Thymus (tissue), 11 donors: ENCODE measurements around the gene HRH2. TPM values are rescaled to one million over a fixed set of nuclear protein-coding genes. Genes with fewer than 3 reads are reported as not detected.

Source experiments
- DNase-seq, 9 donors: peaks; one replicate each; pipeline ENCODE4 v3.0.0-alpha.2; 2013; ENCODE audit warnings: low spot score in 9 of 9, low read depth in 6 of 9, missing footprints in 1 of 9
- H3K27ac ChIP-seq, 2 donors: one replicate each; pipeline ENCODE4 v1.5.1; 2013; ENCODE audit warnings: control low read depth in 1 of 2, low read depth in 1 of 2, low read length in 1 of 2, mild to moderate bottlenecking in 1 of 2, moderate library complexity in 1 of 2
- H3K27me3 ChIP-seq, 2 donors: one replicate each; pipeline ENCODE4 v1.5.1; 2013; ENCODE audit warnings: low read length in 1 of 2; ENCODE audit not compliant: control insufficient read depth in 2 of 2, insufficient read depth in 1 of 2
- H3K36me3 ChIP-seq, 2 donors: one replicate each; pipeline ENCODE4 v1.5.1; 2013; ENCODE audit warnings: low read length in 1 of 2, mild to moderate bottlenecking in 1 of 2, moderate library complexity in 1 of 2; ENCODE audit not compliant: control insufficient read depth in 2 of 2, insufficient read depth in 2 of 2
- H3K4me1 ChIP-seq, 2 donors: one replicate each; pipeline ENCODE4 v1.5.1; 2013; ENCODE audit warnings: low read length in 2 of 2; ENCODE audit not compliant: control insufficient read depth in 2 of 2, insufficient read depth in 2 of 2
- H3K4me3 ChIP-seq, 2 donors: one replicate each; pipeline ENCODE4 v1.5.1; 2013; ENCODE audit warnings: low read length in 2 of 2, control low read depth in 1 of 2, mild to moderate bottlenecking in 1 of 2
- H3K9me3 ChIP-seq, 2 donors: one replicate each; pipeline ENCODE4 v1.5.1; 2013; ENCODE audit warnings: low read length in 1 of 2, mild to moderate bottlenecking in 1 of 2; ENCODE audit not compliant: control insufficient read depth in 2 of 2, insufficient read depth in 1 of 2
- WGBS: extraction: QIAGEN DNeasy Blood & Tissue Kit; methylation state at CpG from one replicate; pipeline ENCODE4 v1.1.7; 2013; 5-methylcytosine and 5-hydroxymethylcytosine counted together
- polyA plus RNA-seq: library from polyadenylated mRNA; stranded (reverse); fragments of 200-250 nt; gene quantifications from one replicate; pipeline ENCODE4 v1.2.3, GENCODE V29; 2013
- total RNA-seq: library from RNA; stranded (reverse); fragments of 120-200 nt; gene quantifications from one replicate; pipeline ENCODE4 v1.2.4, GENCODE V29; 2013
- donor health status: healthy.

HRH2 gene
- total and polyA plus RNA-seq, 2 donors = 4.2 to 5.2 TPM

- H3K4me1 ChIP-seq = peaks cover 5 to 31% of the 10 kb centered on the region in 2 donors
Measured at GRCh38 chr5:175684931-175685330, 27.1 kb downstream of the HRH2 start.

GRCh38 chr5:175685701-175686350 lies 28.0 kb downstream of the HRH2 start:
- H3K36me3 ChIP-seq = peaks cover 26 to 40% of the 10 kb centered on the region in 2 donors

More at GRCh38 chr5:175684931-175685330, 27.1 kb downstream of the HRH2 start:
- Histone ChIP-seq H3K27ac (no peak overlapping the region), H3K9me3 (no peaks in the 10 kb centered on the region), H3K4me3 (no peak overlapping the region), H3K27me3 (no peaks in the 10 kb centered on the region), H3K36me3 (peaks cover 26 to 39% of the 10 kb centered on the region in 2 donors)
- 57% methylated on average over 5 of the region's 5 CpGs for WGBS
- no peak for DNase-seq

GRCh38 chr5:175686396-175686795 lies 28.5 kb downstream of the HRH2 start:
- Histone ChIP-seq H3K27me3 (no peaks in the 10 kb centered on the region), H3K4me1 (peaks cover 8 to 35% of the 10 kb centered on the region in 2 donors), H3K9me3 (no peaks in the 10 kb centered on the region), H3K36me3 (peaks cover 26 to 40% of the 10 kb centered on the region in 2 donors), H3K4me3 (no peak overlapping the region), H3K27ac (no peak overlapping the region)
- no peak for DNase-seq
- WGBS = 97% methylated on average over 6 of the region's 6 CpGs

More at GRCh38 chr5:175685701-175686350, 28.0 kb downstream of the HRH2 start:
- Histone ChIP-seq H3K27ac (no peak overlapping the region), H3K27me3 (no peaks in the 10 kb centered on the region), H3K4me1 (peaks cover 3 to 32% of the 10 kb centered on the region in 2 donors), H3K4me3 (no peak overlapping the region), H3K9me3 (no peaks in the 10 kb centered on the region)
- 94% methylated on average over 12 of the region's 12 CpGs for WGBS
- no peak for DNase-seq

- 97% methylated on average over 9 of the region's 9 CpGs for WGBS
- Histone ChIP-seq H3K27me3 (no peaks in the 10 kb centered on the region), H3K4me1 (peaks cover 8 to 39% of the 10 kb centered on the region in 2 donors), H3K36me3 (peaks cover 26 to 40% of the 10 kb centered on the region in 2 donors), H3K4me3 (no peak overlapping the region), H3K27ac (no peak overlapping the region), H3K9me3 (no peaks in the 10 kb centered on the region)
- no peak for DNase-seq
Measured at GRCh38 chr5:175686826-175687225, 29.0 kb downstream of the HRH2 start.

GRCh38 chr5:175687231-175687701 lies 29.4 kb downstream of the HRH2 start:
- H3K4me3 ChIP-seq = no peak overlapping the region
- no peaks in the 10 kb centered on the region for H3K27me3 ChIP-seq
- H3K4me1 ChIP-seq = peaks cover 8 to 42% of the 10 kb centered on the region in 2 donors
- WGBS = 95% methylated on average over 14 of the region's 14 CpGs
- no peak overlapping the region for H3K27ac ChIP-seq
- H3K36me3 ChIP-seq = peaks cover 26 to 40% of the 10 kb centered on the region in 2 donors
- no peak for DNase-seq
- H3K9me3 ChIP-seq = no peaks in the 10 kb centered on the region

GRCh38 chr5:175688352-175689146 lies 30.7 kb downstream of the HRH2 start:
- DNase-seq = no peak
- Histone ChIP-seq H3K4me3 (no peak overlapping the region), H3K4me1 (peaks cover 15 to 55% of the 10 kb centered on the region in 2 donors), H3K9me3 (no peaks in the 10 kb centered on the region), H3K27me3 (no peaks in the 10 kb centered on the region), H3K36me3 (peaks cover 17 to 32% of the 10 kb centered on the region in 2 donors), H3K27ac (no peak overlapping the region)
- WGBS = 95% methylated on average over 12 of the region's 12 CpGs

GRCh38 chr5:175689147-175689991 lies 31.5 kb downstream of the HRH2 start:
- Histone ChIP-seq H3K4me3 (no peak overlapping the region), H3K36me3 (peaks cover 10 to 23% of the 10 kb centered on the region in 2 donors), H3K9me3 (no peaks in the 10 kb centered on the region), H3K27ac (no peak overlapping the region), H3K27me3 (no peaks in the 10 kb centered on the region), H3K4me1 (peaks cover 23 to 63% of the 10 kb centered on the region in 2 donors)
- 64% methylated on average over 9 of the region's 9 CpGs for WGBS
- no peak for DNase-seq

- Histone ChIP-seq H3K36me3 (peaks cover 10 to 17% of the 10 kb centered on the region in 2 donors), H3K4me3 (no peak overlapping the region), H3K27ac (no peak overlapping the region), H3K27me3 (no peaks in the 10 kb centered on the region), H3K4me1 (peaks cover 24 to 67% of the 10 kb centered on the region in 2 donors), H3K9me3 (no peaks in the 10 kb centered on the region)
- DNase-seq = no peak
- 84% methylated on average over 5 of the region's 5 CpGs for WGBS
Measured at GRCh38 chr5:175690025-175690424, 32.2 kb downstream of the HRH2 start.
